Natural killer cell (primary cell): ENCODE results near the gene CEP44. TPM values are rescaled to one million over a fixed set of nuclear protein-coding genes. Genes with fewer than 3 reads are reported as not detected.

Experiments used
- ATAC-seq, 3 donors: fragments of 150-1000 bp in 2 of 3; fragments of 200-7000 bp in 1 of 3; cut with Tn5 transposase; 1 replicate in 1 of 3; 2 replicates in 2 of 3; pipeline ENCODE4 v1.10.0; 2021; ENCODE audit warnings: mild to moderate bottlenecking in 2 of 3, moderate library complexity in 2 of 3
- DNase-seq, 2 donors: peaks; one replicate each; pipeline versions ENCODE4 v3.0.0 to v3.0.0-alpha.2; 2013 to 2021; ENCODE audit warnings: mixed read lengths in 1 of 2
- H3K27ac ChIP-seq: one replicate; pipeline ENCODE4 v1.5.1; 2013; ENCODE audit warnings: mild to moderate bottlenecking, low read length
- H3K27me3 ChIP-seq: one replicate; pipeline ENCODE4 v1.6.1; 2013; ENCODE audit warnings: low read length; ENCODE audit not compliant: control insufficient read depth, insufficient read depth
- H3K36me3 ChIP-seq: one replicate; pipeline ENCODE4 v1.6.1; 2013; ENCODE audit warnings: low read length; ENCODE audit not compliant: control insufficient read depth, insufficient read depth
- H3K4me1 ChIP-seq: one replicate; pipeline ENCODE4 v1.6.1; 2013; ENCODE audit warnings: low read length; ENCODE audit not compliant: control insufficient read depth, insufficient read depth
- H3K4me3 ChIP-seq: one replicate; pipeline ENCODE4 v1.5.1; 2013; ENCODE audit warnings: low read length
- H3K9me3 ChIP-seq: one replicate; pipeline ENCODE4 v1.6.1; 2013; ENCODE audit warnings: low read length; ENCODE audit not compliant: control insufficient read depth, insufficient read depth
- H3K27ac Mint-ChIP-seq, 2 donors: one replicate each; pipeline ENCODE4 v1.8.0; 2022; ENCODE audit warnings: mild to moderate bottlenecking in 2 of 2, mixed read lengths in 2 of 2, moderate library complexity in 1 of 2
- H3K27me3 Mint-ChIP-seq, 2 donors: one replicate each; pipeline ENCODE4 v1.8.0; 2022; ENCODE audit warnings: low read depth in 2 of 2, mixed read lengths in 2 of 2
- H3K36me3 Mint-ChIP-seq: one replicate; pipeline ENCODE4 v1.8.0; 2022; ENCODE audit warnings: mixed read lengths
- H3K4me1 Mint-ChIP-seq, 2 donors: one replicate each; pipeline ENCODE4 v1.8.0; 2022; ENCODE audit warnings: mixed read lengths in 2 of 2
- H3K4me3 Mint-ChIP-seq: one replicate; pipeline ENCODE4 v1.8.0; 2022; ENCODE audit warnings: mild to moderate bottlenecking, moderate library complexity, mixed read lengths
- H3K9me3 Mint-ChIP-seq, 2 donors: one replicate each; pipeline ENCODE4 v1.8.0; 2022; ENCODE audit warnings: mixed read lengths in 2 of 2
- CTCF ChIP-seq: fragments of 200-600 bp; IDR thresholded peaks from one replicate; pipeline ENCODE4 v1.8.0; 2022; ENCODE audit warnings: antibody characterized with exemption
- WGBS: methylation state at CpG from one replicate; pipeline ENCODE4 v1.1.7; 2013; ENCODE audit warnings: missing lambda C conversion rate; ENCODE audit not compliant: insufficient coverage; 5-methylcytosine and 5-hydroxymethylcytosine counted together
- intact Hi-C: fragments of 100-400 bp; cut with micrococcal nuclease; formaldehyde crosslinking; loops from one replicate; pipeline ENCODE4 v1.14.2; 2022
- total RNA-seq, 4 donors: library from RNA; stranded (reverse); fragments of 120-200 nt in 1 of 4; gene quantifications; one replicate each; pipeline versions ENCODE4 v1.2.3 to v1.2.4, GENCODE V29; 2013 to 2022

The CEP44 gene
- total RNA-seq, 3 donors from 2014 or later (not counting 1 experiment from before 2014, with no cell fraction given): 21.7 to 25.2 (median 23.4) TPM

GRCh38 chr4:174244441-174244840, 39.3 kb upstream of the CEP44 start:
- H3K9me3 ChIP-seq: no peaks in the 10 kb centered on the region
- no peaks in the 10 kb centered on the region for H3K36me3 Mint-ChIP-seq
- H3K4me3 Mint-ChIP-seq: no peak overlapping the region
- H3K4me1 Mint-ChIP-seq: peaks cover 0 to 6% of the 10 kb centered on the region in 2 donors
- intact Hi-C loops: no loop called here
- no peak overlapping the region for H3K4me3 ChIP-seq
- TF ChIP-seq CTCF: no peak
- ATAC-seq (no peak), DNase-seq (no peak)
- no CpG with 5 or more reads among the region's 1 CpG for WGBS
- no peak overlapping the region for H3K27ac ChIP-seq
- no peaks in the 10 kb centered on the region for H3K27me3 ChIP-seq
- H3K27me3 Mint-ChIP-seq: no peaks in the 10 kb centered on the region
- no peaks in the 10 kb centered on the region for H3K9me3 Mint-ChIP-seq
- no peak overlapping the region for H3K27ac Mint-ChIP-seq
- no peaks in the 10 kb centered on the region for H3K4me1 ChIP-seq
- H3K36me3 ChIP-seq: peaks cover 9% of the 10 kb centered on the region

GRCh38 chr4:174245714-174246113, 38.0 kb upstream of the CEP44 start:
- WGBS: no CpG with 5 or more reads among the region's 1 CpG
- Mint-ChIP-seq H3K4me1 (peaks cover 0 to 6% of the 10 kb centered on the region in 2 donors), H3K27ac (no peak overlapping the region)

GRCh38 chr4:174248407-174248806, 35.3 kb upstream of the CEP44 start:
- Histone ChIP-seq H3K4me3 (no peak overlapping the region), H3K27ac (no peak overlapping the region), H3K27me3 (no peaks in the 10 kb centered on the region), H3K9me3 (no peaks in the 10 kb centered on the region), H3K4me1 (no peaks in the 10 kb centered on the region), H3K36me3 (peaks cover 1% of the 10 kb centered on the region)
- H3K4me3 Mint-ChIP-seq: no peak overlapping the region
- DNase-seq (no peak), ATAC-seq (no peak)
- no peaks in the 10 kb centered on the region for H3K9me3 Mint-ChIP-seq
- no peak for TF ChIP-seq CTCF
- intact Hi-C loops: no loop called here
- no CpG with 5 or more reads among the region's 1 CpG for WGBS
- peaks cover 0 to 10% of the 10 kb centered on the region in 2 donors for H3K4me1 Mint-ChIP-seq
- no peaks in the 10 kb centered on the region for H3K36me3 Mint-ChIP-seq
- H3K27ac Mint-ChIP-seq: no peak overlapping the region
- no peaks in the 10 kb centered on the region for H3K27me3 Mint-ChIP-seq

More at GRCh38 chr4:174245714-174246113, 38.0 kb upstream of the CEP44 start:
- no peak for TF ChIP-seq CTCF
- H3K27ac ChIP-seq: no peak overlapping the region
- no peak overlapping the region for H3K4me3 ChIP-seq
- Mint-ChIP-seq H3K27me3 (no peaks in the 10 kb centered on the region), H3K9me3 (no peaks in the 10 kb centered on the region), H3K4me3 (no peak overlapping the region), H3K36me3 (no peaks in the 10 kb centered on the region)
- no peaks in the 10 kb centered on the region for H3K9me3 ChIP-seq
- intact Hi-C loops: no loop called here
- H3K27me3 ChIP-seq: no peaks in the 10 kb centered on the region
- peaks cover 4% of the 10 kb centered on the region for H3K36me3 ChIP-seq
- DNase-seq: no peak
- ATAC-seq: no peak
- no peaks in the 10 kb centered on the region for H3K4me1 ChIP-seq

- DNase-seq (no peak), ATAC-seq (no peak)
- TF ChIP-seq CTCF: no peak
- no peak overlapping the region for H3K4me3 Mint-ChIP-seq
- H3K27ac ChIP-seq: no peak overlapping the region
- H3K4me1 Mint-ChIP-seq: peaks cover 0 to 4% of the 10 kb centered on the region in 2 donors
- no peak overlapping the region for H3K27ac Mint-ChIP-seq
- no peaks in the 10 kb centered on the region for H3K36me3 Mint-ChIP-seq
- WGBS: 82% methylated on average over 2 of the region's 2 CpGs
- H3K9me3 Mint-ChIP-seq: no peaks in the 10 kb centered on the region
- no peaks in the 10 kb centered on the region for H3K4me1 ChIP-seq
- no peaks in the 10 kb centered on the region for H3K27me3 Mint-ChIP-seq
- H3K9me3 ChIP-seq: no peaks in the 10 kb centered on the region
- H3K4me3 ChIP-seq: no peak overlapping the region
- intact Hi-C loops: no loop called here
- H3K36me3 ChIP-seq: peaks cover 14% of the 10 kb centered on the region
- no peaks in the 10 kb centered on the region for H3K27me3 ChIP-seq
Observed at GRCh38 chr4:174252412-174252811, 31.3 kb upstream of the CEP44 start.
